SK-N-SH (cell line): ENCODE results near the gene PDK2.

Source experiments
- EZH2phosphoT487 ChIP-seq: fragments of 200-600 bp; sonication (generic); IDR thresholded peaks from 2 replicates; pipeline ENCODE4 v1.6.1; 2017; ENCODE audit warnings: low read depth, mixed run types, mild to moderate bottlenecking, antibody characterized with exemption, moderate library complexity, borderline replicate concordance
- GABPA ChIP-seq: IDR thresholded peaks from 2 replicates; pipeline ENCODE4 v1.4.0; 2012; ENCODE audit warnings: low read depth, mild to moderate bottlenecking
- JUND ChIP-seq: IDR thresholded peaks from 2 replicates; pipeline ENCODE4 v1.4.0; 2012
- NFIC ChIP-seq: IDR thresholded peaks from 2 replicates; pipeline ENCODE4 v1.4.0; 2012; ENCODE audit warnings: borderline replicate concordance
- POLR2AphosphoS5 ChIP-seq: IDR thresholded peaks from 2 replicates; pipeline ENCODE4 v1.6.1; 2012; ENCODE audit warnings: low read depth, low read length
- TF ChIP-seq, protein P1 (sequence below): fragments of 200-600 bp; sonication (generic); IDR thresholded peaks from 2 replicates; pipeline ENCODE4 v1.6.1; 2017; ENCODE audit warnings: antibody characterized with exemption, mild to moderate bottlenecking, moderate library complexity
- TF ChIP-seq, protein P2 (sequence below): IDR thresholded peaks from 2 replicates; pipeline ENCODE4; 2012
- TF ChIP-seq, protein P3 (sequence below): IDR thresholded peaks from 2 replicates; pipeline ENCODE4 v1.4.0; 2012; ENCODE audit warnings: low read depth, borderline replicate concordance

DNA sequence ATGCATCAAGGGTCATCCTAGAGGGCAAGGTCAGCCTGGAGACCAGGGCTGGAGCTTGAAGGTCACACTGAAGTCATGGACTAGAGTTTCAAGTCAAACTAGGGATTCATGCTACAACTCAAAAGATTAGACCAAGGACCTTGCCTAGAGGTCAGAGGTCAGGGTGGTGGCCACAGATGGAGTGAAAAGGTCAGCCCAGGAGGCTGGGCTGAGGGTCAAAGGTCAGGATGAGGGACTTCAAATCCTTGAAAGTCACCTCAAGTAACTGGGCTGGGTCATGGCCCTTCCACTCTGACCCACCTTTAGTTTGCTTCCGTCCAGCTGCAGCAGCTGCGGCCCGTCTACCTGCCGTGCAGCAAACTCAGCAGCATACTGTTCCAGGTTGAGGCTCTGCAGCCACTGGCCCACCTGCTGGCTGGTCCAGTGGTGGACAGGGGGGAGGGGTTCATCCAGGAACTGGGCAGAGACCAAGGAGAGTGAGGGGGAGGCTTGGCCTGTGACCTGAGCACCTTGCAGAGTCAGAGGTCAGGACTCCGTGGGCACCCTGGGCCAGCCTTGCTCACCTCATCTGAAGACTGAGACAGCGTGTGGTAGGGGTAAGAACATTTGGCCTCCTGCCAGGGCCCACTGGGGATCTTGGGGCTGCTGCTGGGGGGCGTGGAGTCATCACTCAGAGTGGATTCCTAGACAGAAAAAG, 18.6 kb downstream of the PDK2 start:
- TF ChIP-seq, protein P1, sequence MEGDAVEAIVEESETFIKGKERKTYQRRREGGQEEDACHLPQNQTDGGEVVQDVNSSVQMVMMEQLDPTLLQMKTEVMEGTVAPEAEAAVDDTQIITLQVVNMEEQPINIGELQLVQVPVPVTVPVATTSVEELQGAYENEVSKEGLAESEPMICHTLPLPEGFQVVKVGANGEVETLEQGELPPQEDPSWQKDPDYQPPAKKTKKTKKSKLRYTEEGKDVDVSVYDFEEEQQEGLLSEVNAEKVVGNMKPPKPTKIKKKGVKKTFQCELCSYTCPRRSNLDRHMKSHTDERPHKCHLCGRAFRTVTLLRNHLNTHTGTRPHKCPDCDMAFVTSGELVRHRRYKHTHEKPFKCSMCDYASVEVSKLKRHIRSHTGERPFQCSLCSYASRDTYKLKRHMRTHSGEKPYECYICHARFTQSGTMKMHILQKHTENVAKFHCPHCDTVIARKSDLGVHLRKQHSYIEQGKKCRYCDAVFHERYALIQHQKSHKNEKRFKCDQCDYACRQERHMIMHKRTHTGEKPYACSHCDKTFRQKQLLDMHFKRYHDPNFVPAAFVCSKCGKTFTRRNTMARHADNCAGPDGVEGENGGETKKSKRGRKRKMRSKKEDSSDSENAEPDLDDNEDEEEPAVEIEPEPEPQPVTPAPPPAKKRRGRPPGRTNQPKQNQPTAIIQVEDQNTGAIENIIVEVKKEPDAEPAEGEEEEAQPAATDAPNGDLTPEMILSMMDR, result no peak
- TF ChIP-seq, protein P2, sequence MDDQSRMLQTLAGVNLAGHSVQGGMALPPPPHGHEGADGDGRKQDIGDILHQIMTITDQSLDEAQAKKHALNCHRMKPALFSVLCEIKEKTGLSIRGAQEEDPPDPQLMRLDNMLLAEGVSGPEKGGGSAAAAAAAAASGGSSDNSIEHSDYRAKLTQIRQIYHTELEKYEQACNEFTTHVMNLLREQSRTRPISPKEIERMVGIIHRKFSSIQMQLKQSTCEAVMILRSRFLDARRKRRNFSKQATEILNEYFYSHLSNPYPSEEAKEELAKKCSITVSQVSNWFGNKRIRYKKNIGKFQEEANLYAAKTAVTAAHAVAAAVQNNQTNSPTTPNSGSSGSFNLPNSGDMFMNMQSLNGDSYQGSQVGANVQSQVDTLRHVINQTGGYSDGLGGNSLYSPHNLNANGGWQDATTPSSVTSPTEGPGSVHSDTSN, result no peak
- TF ChIP-seq POLR2AphosphoS5, result no peak
- TF ChIP-seq EZH2phosphoT487, result no peak
- TF ChIP-seq, protein P3, sequence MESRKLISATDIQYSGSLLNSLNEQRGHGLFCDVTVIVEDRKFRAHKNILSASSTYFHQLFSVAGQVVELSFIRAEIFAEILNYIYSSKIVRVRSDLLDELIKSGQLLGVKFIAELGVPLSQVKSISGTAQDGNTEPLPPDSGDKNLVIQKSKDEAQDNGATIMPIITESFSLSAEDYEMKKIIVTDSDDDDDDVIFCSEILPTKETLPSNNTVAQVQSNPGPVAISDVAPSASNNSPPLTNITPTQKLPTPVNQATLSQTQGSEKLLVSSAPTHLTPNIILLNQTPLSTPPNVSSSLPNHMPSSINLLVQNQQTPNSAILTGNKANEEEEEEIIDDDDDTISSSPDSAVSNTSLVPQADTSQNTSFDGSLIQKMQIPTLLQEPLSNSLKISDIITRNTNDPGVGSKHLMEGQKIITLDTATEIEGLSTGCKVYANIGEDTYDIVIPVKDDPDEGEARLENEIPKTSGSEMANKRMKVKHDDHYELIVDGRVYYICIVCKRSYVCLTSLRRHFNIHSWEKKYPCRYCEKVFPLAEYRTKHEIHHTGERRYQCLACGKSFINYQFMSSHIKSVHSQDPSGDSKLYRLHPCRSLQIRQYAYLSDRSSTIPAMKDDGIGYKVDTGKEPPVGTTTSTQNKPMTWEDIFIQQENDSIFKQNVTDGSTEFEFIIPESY, result no peak
- TF ChIP-seq GABPA, result no peak
- no peak for TF ChIP-seq JUND
- no peak for TF ChIP-seq NFIC
